ENCODE results near the gene PDE1C.

PDE1C gene

GRCh38 chr7:31874631-31875386, 195.4 kb downstream of the PDE1C start:
- TF ChIP-seq, protein P1, sequence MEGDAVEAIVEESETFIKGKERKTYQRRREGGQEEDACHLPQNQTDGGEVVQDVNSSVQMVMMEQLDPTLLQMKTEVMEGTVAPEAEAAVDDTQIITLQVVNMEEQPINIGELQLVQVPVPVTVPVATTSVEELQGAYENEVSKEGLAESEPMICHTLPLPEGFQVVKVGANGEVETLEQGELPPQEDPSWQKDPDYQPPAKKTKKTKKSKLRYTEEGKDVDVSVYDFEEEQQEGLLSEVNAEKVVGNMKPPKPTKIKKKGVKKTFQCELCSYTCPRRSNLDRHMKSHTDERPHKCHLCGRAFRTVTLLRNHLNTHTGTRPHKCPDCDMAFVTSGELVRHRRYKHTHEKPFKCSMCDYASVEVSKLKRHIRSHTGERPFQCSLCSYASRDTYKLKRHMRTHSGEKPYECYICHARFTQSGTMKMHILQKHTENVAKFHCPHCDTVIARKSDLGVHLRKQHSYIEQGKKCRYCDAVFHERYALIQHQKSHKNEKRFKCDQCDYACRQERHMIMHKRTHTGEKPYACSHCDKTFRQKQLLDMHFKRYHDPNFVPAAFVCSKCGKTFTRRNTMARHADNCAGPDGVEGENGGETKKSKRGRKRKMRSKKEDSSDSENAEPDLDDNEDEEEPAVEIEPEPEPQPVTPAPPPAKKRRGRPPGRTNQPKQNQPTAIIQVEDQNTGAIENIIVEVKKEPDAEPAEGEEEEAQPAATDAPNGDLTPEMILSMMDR (IDR thresholded peaks at IDR 0.05; ENCODE audit: low read depth, low read length), result no peak
- H3K4me3 ChIP-seq (ENCODE audit: low read depth, low read length), result no peak overlapping the region
- no peak for DNase-seq (ENCODE audit: low read depth, low spot score)
- in situ Hi-C loops (cut with HindIII; ENCODE audit: low sequenced_read_pairs), result no loop called here

GRCh38 chr7:31873816-31874597, 196.2 kb downstream of the PDE1C start:
- no peak for DNase-seq (ENCODE audit: low read depth, low spot score)
- TF ChIP-seq, protein P1 (IDR thresholded peaks at IDR 0.05; ENCODE audit: low read depth, low read length), result no peak
- in situ Hi-C loops (cut with HindIII; ENCODE audit: low sequenced_read_pairs), result no loop called here
- no peak overlapping the region for H3K4me3 ChIP-seq (ENCODE audit: low read depth, low read length)

- TF ChIP-seq, protein P1 (IDR thresholded peaks at IDR 0.05; ENCODE audit: low read depth, low read length), result no peak
- H3K4me3 ChIP-seq (ENCODE audit: low read depth, low read length), result no peak overlapping the region
- DNase-seq (ENCODE audit: low read depth, low spot score), result no peak
- in situ Hi-C loops (cut with HindIII; ENCODE audit: low sequenced_read_pairs), result no loop called here
Measured at GRCh38 chr7:31872545-31873370, 197.4 kb downstream of the PDE1C start.

DNA sequence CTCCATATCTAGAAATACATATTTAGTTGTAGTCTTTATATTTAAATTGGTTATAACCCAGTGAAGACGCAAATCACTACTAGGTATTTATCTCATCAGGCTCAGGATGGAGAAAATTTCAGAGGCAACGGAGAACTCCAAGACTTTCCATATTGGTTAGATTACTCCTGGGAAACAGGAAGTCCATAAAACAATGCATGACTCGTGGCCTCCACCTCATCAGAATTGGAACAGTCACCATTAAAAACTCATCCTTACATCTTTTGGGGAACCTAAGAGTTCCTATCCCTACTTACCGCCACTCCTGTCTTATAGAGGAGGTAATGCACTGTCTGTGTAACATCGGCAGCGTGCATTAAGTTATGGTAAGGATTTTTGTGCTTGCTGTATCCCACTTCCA, 205.6 kb downstream of the PDE1C start:
- H3K4me3 ChIP-seq (ENCODE audit: low read depth, low read length), result no peak overlapping the region
- DNase-seq (ENCODE audit: low read depth, low spot score), result no peak
- in situ Hi-C loops (cut with HindIII; ENCODE audit: low sequenced_read_pairs), result no loop called here
- TF ChIP-seq, protein P1 (IDR thresholded peaks at IDR 0.05; ENCODE audit: low read depth, low read length), result no peak

DNA sequence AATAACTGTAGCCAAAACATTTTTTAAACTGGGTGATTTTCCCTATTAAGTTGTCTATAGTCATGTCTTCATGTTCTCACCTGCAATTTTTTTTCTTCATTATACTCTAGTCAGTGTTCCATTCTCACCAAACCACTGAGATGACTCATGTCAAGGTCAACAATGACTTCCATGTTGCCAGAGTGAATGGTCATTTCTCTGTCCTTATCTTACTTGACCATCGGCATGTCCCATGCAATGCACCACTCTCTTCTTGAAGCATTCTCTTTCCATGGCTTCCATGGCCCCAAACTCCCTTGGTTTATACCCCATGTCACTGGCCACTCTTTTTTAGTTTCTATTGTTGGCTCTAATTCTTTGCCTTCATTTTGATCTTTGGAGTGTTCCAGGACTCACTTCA, 209.3 kb downstream of the PDE1C start:
- TF ChIP-seq, protein P1 (IDR thresholded peaks at IDR 0.05; ENCODE audit: low read depth, low read length), result no peak
- in situ Hi-C loops (cut with HindIII; ENCODE audit: low sequenced_read_pairs), result no loop called here

DNA sequence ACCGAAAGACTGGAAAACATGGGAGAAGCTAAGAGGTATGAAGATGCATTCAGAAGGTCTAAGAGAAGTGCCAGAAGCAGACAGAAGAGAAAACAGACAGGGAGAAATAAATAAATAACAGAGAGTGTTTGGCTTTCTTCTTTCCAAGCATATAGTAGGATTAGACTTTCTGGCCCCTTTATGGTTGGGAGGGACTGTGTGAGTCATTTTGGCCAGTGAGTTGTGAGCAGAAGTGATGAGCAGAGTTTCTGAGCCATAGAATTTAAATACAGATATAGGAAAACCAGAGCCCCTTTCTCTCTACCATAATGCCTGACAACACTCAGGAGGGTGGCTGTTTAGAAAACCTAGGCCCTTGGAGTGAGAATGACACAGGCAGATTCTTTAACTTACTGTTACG, 212.2 kb downstream of the PDE1C start:
- in situ Hi-C loops (cut with HindIII; ENCODE audit: low sequenced_read_pairs), result no loop called here
- DNase-seq (ENCODE audit: low read depth, low spot score), result no peak
- H3K4me3 ChIP-seq (ENCODE audit: low read depth, low read length), result no peak overlapping the region
- TF ChIP-seq, protein P1 (IDR thresholded peaks at IDR 0.05; ENCODE audit: low read depth, low read length), result no peak

More for the DNA sequence above, 209.3 kb downstream of the PDE1C start:
- no peak for DNase-seq (ENCODE audit: low read depth, low spot score)
- H3K4me3 ChIP-seq (ENCODE audit: low read depth, low read length), result no peak overlapping the region

All from astrocyte of the spinal cord (primary cell).